Keratinocyte (primary cell): ENCODE results near the gene ATPAF2.

Source experiments
- EZH2 ChIP-seq: IDR thresholded peaks from one replicate; pipeline ENCODE4 v1.6.1; 2012; ENCODE audit warnings: inconsistent platforms, mild to moderate bottlenecking, low read length, moderate library complexity
- TF ChIP-seq, protein P1 (sequence below), 3 experiments: IDR thresholded peaks in 1 of 3; conservative IDR thresholded peaks in 1 of 3; optimal IDR thresholded peaks in 1 of 3; 2 replicates in 2 of 3; 3 replicates in 1 of 3; pipeline versions ENCODE3 to v1.5.1; 2011; ENCODE audit warnings: low read length in 3 of 3, mild to moderate bottlenecking in 3 of 3, moderate library complexity in 2 of 3, control low read depth in 1 of 3, inconsistent platforms in 1 of 3; ENCODE audit not compliant: insufficient read depth in 2 of 3; ENCODE audit errors: extremely low read depth in 1 of 3

DNA sequence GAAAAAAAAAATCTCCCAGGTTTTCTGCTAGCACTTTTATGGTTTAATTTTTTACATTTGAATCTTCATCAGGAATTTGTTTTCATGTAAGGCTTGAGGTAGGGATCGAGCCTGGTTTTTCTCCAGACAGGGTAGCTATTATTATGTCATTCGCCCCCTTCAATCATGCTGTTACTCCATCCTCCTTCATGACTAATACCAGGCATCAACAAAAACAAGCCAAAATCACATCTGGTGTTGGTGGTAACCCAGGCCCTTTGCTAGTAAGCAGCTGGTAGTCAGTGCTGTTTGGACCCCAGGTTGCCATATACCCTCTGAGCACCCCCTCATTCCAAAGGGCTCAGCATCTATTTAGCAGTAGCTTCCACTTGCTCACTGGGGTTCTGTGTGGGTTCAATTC is 36.8 kb downstream of the ATPAF2 start:
- TF ChIP-seq, protein P1, sequence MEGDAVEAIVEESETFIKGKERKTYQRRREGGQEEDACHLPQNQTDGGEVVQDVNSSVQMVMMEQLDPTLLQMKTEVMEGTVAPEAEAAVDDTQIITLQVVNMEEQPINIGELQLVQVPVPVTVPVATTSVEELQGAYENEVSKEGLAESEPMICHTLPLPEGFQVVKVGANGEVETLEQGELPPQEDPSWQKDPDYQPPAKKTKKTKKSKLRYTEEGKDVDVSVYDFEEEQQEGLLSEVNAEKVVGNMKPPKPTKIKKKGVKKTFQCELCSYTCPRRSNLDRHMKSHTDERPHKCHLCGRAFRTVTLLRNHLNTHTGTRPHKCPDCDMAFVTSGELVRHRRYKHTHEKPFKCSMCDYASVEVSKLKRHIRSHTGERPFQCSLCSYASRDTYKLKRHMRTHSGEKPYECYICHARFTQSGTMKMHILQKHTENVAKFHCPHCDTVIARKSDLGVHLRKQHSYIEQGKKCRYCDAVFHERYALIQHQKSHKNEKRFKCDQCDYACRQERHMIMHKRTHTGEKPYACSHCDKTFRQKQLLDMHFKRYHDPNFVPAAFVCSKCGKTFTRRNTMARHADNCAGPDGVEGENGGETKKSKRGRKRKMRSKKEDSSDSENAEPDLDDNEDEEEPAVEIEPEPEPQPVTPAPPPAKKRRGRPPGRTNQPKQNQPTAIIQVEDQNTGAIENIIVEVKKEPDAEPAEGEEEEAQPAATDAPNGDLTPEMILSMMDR (optimal IDR thresholded peaks at IDR 0.05 in 1 of 3, IDR thresholded peaks at IDR 0.05 in 1 of 3, conservative IDR thresholded peaks at IDR 0.05 in 1 of 3; ENCODE audit: extremely low read depth in 1 of 3, insufficient read depth in 2 of 3, low read length in 3 of 3), result no peak
- TF ChIP-seq EZH2, result no peak
